GM21390 (cell line): Measurements from ENCODE around the gene MYBPC1.
"Not testable (repeated sequence)": the region's sequence is repeated elsewhere in the genome, so short reads cannot be mapped to it uniquely, and the experiment has no call there.

Experiments used
- ATAC-seq: cut with Tn5 transposase; IDR thresholded peaks from one replicate; pipeline ENCODE4 v1.9.1; 2021; ENCODE audit not compliant: unreplicated experiment

MYBPC1 gene

GRCh38 chr12:101594700-101595099, at the start of gene MYBPC1:
Gene MYBPC1 (plus strand): TSS chr12:101594971. CDS start chr12:101595071, 100 bp downstream.
- no peak for ATAC-seq

- no peak for ATAC-seq
Measured at GRCh38 chr12:101551362-101552114, 43.2 kb upstream of the MYBPC1 start.

GRCh38 chr12:101552277-101552676, 42.5 kb upstream of the MYBPC1 start:
- ATAC-seq: no peak

GRCh38 chr12:101557094-101557493, 37.7 kb upstream of the MYBPC1 start:
- no peak for ATAC-seq

GRCh38 chr12:101558726-101559125, 36.0 kb upstream of the MYBPC1 start:
- ATAC-seq: not testable (repeated sequence)

GRCh38 chr12:101563212-101563611, 31.6 kb upstream of the MYBPC1 start:
- no peak for ATAC-seq

GRCh38 chr12:101564912-101565311, 29.9 kb upstream of the MYBPC1 start:
- ATAC-seq: no peak

- ATAC-seq: no peak
Measured at GRCh38 chr12:101566318-101566717, 28.5 kb upstream of the MYBPC1 start.

- ATAC-seq: no peak
Measured at GRCh38 chr12:101567918-101568317, 26.9 kb upstream of the MYBPC1 start.

GRCh38 chr12:101570047-101570446, 24.7 kb upstream of the MYBPC1 start:
- no peak for ATAC-seq

GRCh38 chr12:101571105-101571504, 23.7 kb upstream of the MYBPC1 start:
- no peak for ATAC-seq

- ATAC-seq: no peak
Measured at GRCh38 chr12:101573743-101574142, 21.0 kb upstream of the MYBPC1 start.

GRCh38 chr12:101578417-101578816, 16.4 kb upstream of the MYBPC1 start:
- ATAC-seq: no peak

GRCh38 chr12:101581190-101581589, 13.6 kb upstream of the MYBPC1 start:
- no peak for ATAC-seq

- no peak for ATAC-seq
Measured at GRCh38 chr12:101582937-101583336, 11.8 kb upstream of the MYBPC1 start.

GRCh38 chr12:101590383-101590782, 4.4 kb upstream of the MYBPC1 start:
- no peak for ATAC-seq

- ATAC-seq: no peak
Measured at GRCh38 chr12:101591781-101592180, 3.0 kb upstream of the MYBPC1 start.

- no peak for ATAC-seq
Measured at GRCh38 chr12:101592448-101592847, 2.3 kb upstream of the MYBPC1 start.

GRCh38 chr12:101592921-101593320, 1.9 kb upstream of the MYBPC1 start:
- ATAC-seq: no peak

- ATAC-seq: no peak
Measured at GRCh38 chr12:101596172-101596571, 1.4 kb downstream of the MYBPC1 start.

GRCh38 chr12:101597164-101597563, 2.4 kb downstream of the MYBPC1 start:
- ATAC-seq: no peak

GRCh38 chr12:101598483-101598882, 3.7 kb downstream of the MYBPC1 start:
- no peak for ATAC-seq

GRCh38 chr12:101599311-101599710, 4.5 kb downstream of the MYBPC1 start:
- ATAC-seq: no peak
